Measurements from ENCODE around the gene HSP90AB1.

Gene HSP90AB1

DNA sequence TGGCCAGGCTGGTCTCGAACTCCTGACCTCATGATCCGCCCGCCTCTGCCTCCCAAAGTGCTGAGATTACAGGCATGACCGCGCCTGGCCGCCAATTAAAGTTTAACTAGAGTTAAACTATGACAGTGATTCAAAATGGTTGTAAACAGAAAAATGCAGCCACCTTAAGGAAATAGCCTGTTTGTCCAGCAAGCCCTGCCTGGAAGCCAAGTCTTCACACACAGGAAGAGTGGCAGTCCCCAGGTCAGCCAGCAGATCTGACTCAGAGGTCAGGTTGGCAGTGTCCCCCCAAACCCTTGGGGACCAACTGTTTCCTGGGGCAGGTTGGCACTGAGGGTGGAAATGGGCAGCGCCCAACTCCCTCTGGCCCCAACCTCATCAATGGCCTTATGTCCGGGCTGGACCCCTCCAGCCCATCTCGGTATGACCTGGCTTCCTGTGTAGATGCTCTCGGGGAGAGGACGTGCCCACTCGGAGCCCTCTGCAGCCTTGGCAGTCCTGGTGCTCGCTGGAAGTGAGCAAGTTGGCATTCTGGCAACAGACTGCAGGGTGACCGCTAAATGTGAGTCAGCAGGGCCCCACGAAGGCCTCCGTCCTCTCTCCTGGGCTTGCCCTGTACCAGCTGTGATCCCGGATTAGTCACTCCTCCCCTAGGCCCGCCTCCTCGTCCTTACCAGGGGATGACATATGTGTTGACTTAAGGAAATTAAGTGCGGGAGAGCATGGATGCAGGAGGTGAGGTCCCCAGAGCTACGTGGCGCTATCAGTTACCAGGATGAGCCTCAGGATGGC lies 9.7 kb upstream of the HSP90AB1 start:
- in situ Hi-C loops (cut with HindIII; ENCODE audit: low pct_ligation_motif_present, low sequenced_read_pairs): no loop called here
- H3K27ac ChIP-seq: peak overlapping the region; percentile 69
- peak overlapping the region; percentile 63 for H3K4me3 ChIP-seq (ENCODE audit: low read depth, low read length)
- DNase-seq: peak; percentile 94
- TF ChIP-seq, protein P1, sequence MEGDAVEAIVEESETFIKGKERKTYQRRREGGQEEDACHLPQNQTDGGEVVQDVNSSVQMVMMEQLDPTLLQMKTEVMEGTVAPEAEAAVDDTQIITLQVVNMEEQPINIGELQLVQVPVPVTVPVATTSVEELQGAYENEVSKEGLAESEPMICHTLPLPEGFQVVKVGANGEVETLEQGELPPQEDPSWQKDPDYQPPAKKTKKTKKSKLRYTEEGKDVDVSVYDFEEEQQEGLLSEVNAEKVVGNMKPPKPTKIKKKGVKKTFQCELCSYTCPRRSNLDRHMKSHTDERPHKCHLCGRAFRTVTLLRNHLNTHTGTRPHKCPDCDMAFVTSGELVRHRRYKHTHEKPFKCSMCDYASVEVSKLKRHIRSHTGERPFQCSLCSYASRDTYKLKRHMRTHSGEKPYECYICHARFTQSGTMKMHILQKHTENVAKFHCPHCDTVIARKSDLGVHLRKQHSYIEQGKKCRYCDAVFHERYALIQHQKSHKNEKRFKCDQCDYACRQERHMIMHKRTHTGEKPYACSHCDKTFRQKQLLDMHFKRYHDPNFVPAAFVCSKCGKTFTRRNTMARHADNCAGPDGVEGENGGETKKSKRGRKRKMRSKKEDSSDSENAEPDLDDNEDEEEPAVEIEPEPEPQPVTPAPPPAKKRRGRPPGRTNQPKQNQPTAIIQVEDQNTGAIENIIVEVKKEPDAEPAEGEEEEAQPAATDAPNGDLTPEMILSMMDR (IDR thresholded peaks at IDR 0.05; ENCODE audit: low read depth, low read length, missing control alignments): no peak
- no peaks in the 10 kb centered on the region for H3K27me3 ChIP-seq (replicated peaks)
- no peaks in the 10 kb centered on the region for H3K36me3 ChIP-seq (replicated peaks)

DNA sequence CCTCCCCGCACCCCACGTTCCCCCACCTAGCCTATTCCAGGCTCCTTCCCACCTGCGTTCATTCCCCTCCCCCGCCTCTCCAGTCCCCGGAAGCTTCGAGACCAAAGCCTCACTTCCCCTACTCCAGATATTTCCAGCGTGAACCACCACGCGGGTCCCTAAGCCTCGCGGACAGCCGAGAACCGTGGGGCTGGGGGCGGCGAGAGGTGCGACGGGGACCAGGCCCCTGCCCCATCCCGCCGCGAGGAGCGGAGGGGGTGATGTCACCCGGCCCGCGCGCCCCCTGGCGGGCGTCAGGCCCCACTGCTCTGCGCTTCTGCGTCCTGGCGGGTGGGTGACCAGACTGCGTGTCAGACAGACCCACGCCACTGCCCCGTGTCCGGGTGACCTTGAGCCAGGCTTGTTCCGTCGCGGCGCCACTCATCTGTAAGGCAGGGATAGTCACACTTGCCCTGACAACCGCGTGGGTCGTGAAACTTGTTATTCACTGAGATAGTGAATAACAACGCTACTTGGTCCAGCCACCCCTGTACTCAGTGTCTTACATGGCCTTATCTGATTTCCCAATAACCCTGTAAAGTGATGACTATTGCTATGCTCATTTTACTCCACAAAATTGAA lies 9.0 kb upstream of the HSP90AB1 start:
- in situ Hi-C loops (cut with HindIII; ENCODE audit: low pct_ligation_motif_present, low sequenced_read_pairs): no loop called here
- peak; percentile 62 for DNase-seq
- TF ChIP-seq, protein P1 (IDR thresholded peaks at IDR 0.05; ENCODE audit: low read depth, low read length, missing control alignments): peak; percentile 82
- Histone ChIP-seq H3K27me3 (replicated peaks) (no peaks in the 10 kb centered on the region), H3K36me3 (replicated peaks) (no peaks in the 10 kb centered on the region), H3K27ac (peak overlapping the region; percentile 69), H3K4me3 (ENCODE audit: low read depth, low read length) (peak overlapping the region; percentile 63)

DNA sequence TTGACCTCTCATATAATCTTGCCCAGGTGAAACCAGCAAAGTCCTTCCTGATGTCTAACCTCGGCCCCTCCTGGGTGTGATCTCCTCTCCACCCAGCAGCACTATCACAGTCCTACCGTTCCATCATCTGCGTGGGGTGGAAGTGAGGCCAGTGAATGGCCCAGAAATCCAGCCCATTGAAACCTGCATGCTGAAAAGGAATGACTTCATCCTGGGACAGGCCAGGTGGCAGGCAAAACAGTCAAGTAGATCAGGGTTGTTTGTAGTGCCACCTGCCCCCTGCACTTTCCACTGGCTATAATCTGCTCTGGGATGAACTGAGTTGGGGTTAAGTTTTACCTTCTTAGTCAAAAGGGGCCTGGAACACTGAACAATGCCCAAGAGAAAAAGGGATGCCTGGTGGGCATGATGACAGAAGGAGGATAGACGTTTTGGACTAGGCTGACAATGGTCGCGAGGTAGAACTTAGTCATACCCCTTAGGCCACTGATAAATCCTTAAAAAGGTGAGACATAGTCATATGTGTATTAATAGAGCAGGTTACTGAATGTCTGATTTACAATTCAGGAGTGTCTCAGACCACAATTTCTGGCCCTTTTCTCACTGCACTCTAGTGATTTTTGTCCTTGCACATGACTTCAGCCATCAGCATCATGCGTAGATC lies 8.1 kb upstream of the HSP90AB1 start:
- no peak overlapping the region for H3K27ac ChIP-seq
- DNase-seq: no peak
- H3K27me3 ChIP-seq (replicated peaks): no peaks in the 10 kb centered on the region
- no peaks in the 10 kb centered on the region for H3K36me3 ChIP-seq (replicated peaks)
- H3K4me3 ChIP-seq (ENCODE audit: low read depth, low read length): no peak overlapping the region
- in situ Hi-C loops (cut with HindIII; ENCODE audit: low pct_ligation_motif_present, low sequenced_read_pairs): no loop called here
- TF ChIP-seq, protein P1 (IDR thresholded peaks at IDR 0.05; ENCODE audit: low read depth, low read length, missing control alignments): no peak

- no peak for DNase-seq
- in situ Hi-C loops (cut with HindIII; ENCODE audit: low pct_ligation_motif_present, low sequenced_read_pairs): no loop called here
- H3K27me3 ChIP-seq (replicated peaks): no peaks in the 10 kb centered on the region
- TF ChIP-seq, protein P1 (IDR thresholded peaks at IDR 0.05; ENCODE audit: low read depth, low read length, missing control alignments): no peak
- H3K36me3 ChIP-seq (replicated peaks): peaks cover 3% of the 10 kb centered on the region
- H3K4me3 ChIP-seq (ENCODE audit: low read depth, low read length): no peak overlapping the region
- no peak overlapping the region for H3K27ac ChIP-seq
These were observed 3.6 kb upstream of the HSP90AB1 start for GRCh38 chr6:44243345-44243744.

- Histone ChIP-seq H3K27ac (no peak overlapping the region), H3K27me3 (replicated peaks) (no peaks in the 10 kb centered on the region), H3K4me3 (ENCODE audit: low read depth, low read length) (peak overlapping the region; percentile 82), H3K36me3 (replicated peaks) (peaks cover 24% of the 10 kb centered on the region)
- in situ Hi-C loops (cut with HindIII; ENCODE audit: low pct_ligation_motif_present, low sequenced_read_pairs): no loop called here
- no peak for DNase-seq
- TF ChIP-seq, protein P1 (IDR thresholded peaks at IDR 0.05; ENCODE audit: low read depth, low read length, missing control alignments): no peak
These were observed 1.4 kb upstream of the HSP90AB1 start for GRCh38 chr6:44245391-44245911.

Measured in brain microvascular endothelial cell (primary cell).